ENCODE measurements around the gene ITGB1BP1.

ITGB1BP1 gene

GRCh38 chr2:9375857-9376428 is 47.4 kb downstream of the ITGB1BP1 start:
- DNase-seq: no peak

DNA sequence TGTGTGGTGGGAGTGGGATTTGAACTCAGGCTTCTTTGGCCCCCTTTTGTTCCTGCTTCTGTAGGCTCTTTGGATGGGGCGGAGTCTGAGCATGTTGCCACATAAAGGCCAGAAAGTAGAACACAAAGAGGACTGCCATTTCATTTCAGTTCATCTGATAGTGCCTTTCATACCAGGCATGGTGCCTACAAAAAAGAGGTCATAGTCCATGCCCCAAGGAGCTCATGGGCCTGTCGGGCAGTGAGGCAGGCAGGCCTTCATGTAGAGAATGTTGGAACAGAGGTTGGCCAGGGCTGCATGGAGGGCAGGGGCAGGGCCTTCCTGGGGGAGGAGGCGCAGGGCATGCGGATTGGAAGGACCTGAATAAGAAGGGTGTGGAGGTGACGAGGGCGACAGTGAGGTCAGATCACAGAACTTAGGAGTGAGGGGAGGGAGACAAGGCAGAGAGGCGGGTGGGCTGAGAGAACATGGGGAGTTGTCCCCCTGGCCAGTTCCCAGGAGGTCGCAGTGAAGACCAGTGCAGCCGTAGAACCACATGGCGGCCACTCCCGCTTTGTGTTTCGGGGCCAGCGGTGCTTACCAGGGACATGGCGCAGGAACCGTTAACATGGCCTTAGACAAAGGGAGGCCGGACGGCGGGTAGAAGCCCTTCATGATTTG is 49.1 kb downstream of the ITGB1BP1 start:
- no peak for DNase-seq

- DNase-seq: no peak
Measured at GRCh38 chr2:9373476-9373875, 49.9 kb downstream of the ITGB1BP1 start.

DNA sequence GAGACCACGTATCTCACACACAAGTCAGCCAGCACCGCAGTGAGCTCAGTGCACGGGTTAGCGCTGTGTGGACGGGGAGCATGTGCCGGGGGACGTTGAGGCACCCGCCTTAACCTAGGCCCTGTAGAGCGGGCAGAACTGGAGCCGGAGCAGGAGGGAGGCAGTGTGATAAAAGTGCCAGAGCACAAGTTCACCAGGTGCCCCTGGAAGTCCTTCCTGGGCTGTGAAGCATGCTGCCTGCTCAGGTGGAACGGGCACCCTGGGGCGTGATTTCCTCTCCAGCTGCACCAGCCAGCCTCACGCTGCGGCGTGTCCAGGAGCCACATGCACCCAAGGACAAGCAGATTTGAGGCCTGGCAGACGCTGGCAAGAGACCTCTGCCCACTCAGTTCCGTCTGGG is 50.3 kb downstream of the ITGB1BP1 start:
- DNase-seq: no peak

DNA sequence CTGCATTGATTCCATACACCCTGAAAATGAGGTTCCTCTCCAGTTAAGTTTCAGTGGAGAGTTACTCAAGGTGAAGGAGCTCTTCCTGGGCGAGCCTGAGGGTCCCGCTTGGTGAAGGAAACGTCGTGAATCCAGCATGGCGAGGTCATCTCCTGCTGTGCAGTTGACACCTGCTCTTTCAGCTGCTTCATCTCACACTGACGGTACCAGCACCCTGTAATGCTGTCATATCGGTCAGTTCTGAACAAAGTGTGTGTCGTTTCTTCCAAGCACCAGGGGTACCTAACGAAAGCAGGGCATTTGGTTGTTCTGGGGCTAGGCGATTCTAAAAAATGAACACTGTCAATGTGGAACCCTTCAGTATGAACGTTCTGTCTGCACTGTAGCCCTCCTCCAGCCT is 52.6 kb downstream of the ITGB1BP1 start:
- no peak for DNase-seq

- no peak for DNase-seq
Measured at GRCh38 chr2:9366026-9366425, 57.3 kb downstream of the ITGB1BP1 start.

DNA sequence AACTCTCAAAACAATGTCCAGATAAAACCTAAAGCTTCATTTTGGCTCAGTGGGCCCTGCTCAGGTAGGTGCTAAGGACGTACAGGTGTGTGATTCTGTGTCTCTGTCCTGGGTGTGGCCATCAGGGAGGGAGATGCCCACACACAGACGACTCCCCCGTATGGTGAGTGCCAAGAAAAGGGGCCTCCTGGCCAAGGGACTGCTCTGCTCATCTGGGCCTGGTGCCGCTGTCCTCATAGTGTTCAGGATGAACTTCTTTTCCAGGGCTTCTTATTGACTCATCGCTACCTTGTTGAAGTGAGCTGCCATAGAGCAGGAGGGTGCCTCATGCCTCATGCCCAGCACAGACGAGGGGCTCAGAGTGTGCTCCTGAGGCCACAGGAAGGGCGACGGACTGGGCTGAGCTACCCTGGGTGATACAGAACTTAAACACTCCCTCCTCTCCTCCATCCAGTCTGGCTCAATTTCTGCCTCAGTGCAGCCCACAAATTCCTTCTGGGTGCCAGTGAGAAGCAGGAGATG is 57.8 kb downstream of the ITGB1BP1 start:
- DNase-seq: no peak

GRCh38 chr2:9364791-9365497 is 58.4 kb downstream of the ITGB1BP1 start:
- no peak for DNase-seq

- no peak for DNase-seq
Measured at GRCh38 chr2:9364373-9364772, 59.0 kb downstream of the ITGB1BP1 start.

DNA sequence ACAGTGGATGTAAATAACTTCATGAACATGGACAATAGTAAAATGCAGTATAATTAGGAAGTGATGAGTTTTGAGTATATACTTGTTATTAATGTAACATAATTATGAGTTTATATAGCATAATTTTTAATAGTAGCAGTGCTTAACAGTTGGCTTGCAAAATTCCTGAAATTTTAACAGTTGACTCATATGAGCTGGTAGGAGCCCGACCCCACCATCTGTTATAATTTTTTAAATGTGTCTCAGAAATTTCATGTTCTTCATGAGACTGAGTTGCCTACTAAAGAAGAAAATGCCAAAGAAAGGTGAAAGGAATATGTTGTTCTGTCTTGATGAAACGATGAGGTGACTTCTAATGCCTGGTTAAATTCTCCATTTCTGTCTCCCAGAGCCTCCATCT is 62.6 kb downstream of the ITGB1BP1 start:
- no peak for DNase-seq

GRCh38 chr2:9360110-9360509 is 63.2 kb downstream of the ITGB1BP1 start:
- DNase-seq: no peak

DNA sequence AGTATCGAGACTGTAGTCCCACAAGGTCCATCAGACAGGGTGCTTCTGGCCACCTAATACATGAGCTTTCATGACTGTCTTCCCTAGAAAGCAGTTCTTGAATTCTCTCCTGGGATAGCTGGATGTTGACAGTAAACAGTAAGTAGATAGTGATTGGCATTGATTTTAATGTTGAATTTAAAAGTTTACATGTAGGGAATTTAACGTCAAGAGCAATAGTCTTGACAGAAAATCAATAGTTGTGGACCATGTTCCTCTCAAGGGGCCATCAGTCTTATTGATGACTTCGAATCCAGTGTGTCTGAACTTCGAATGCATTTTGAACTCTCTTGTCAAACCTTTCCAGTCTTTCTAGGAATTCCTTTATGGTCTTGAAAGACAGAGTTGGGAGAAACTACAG is 63.9 kb downstream of the ITGB1BP1 start:
- no peak for DNase-seq

- DNase-seq: no peak
Measured at GRCh38 chr2:9358846-9359245, 64.5 kb downstream of the ITGB1BP1 start.

GRCh38 chr2:9356261-9356660 is 67.1 kb downstream of the ITGB1BP1 start:
- no peak for DNase-seq

- DNase-seq: no peak
Measured at GRCh38 chr2:9355716-9356115, 67.6 kb downstream of the ITGB1BP1 start.

DNA sequence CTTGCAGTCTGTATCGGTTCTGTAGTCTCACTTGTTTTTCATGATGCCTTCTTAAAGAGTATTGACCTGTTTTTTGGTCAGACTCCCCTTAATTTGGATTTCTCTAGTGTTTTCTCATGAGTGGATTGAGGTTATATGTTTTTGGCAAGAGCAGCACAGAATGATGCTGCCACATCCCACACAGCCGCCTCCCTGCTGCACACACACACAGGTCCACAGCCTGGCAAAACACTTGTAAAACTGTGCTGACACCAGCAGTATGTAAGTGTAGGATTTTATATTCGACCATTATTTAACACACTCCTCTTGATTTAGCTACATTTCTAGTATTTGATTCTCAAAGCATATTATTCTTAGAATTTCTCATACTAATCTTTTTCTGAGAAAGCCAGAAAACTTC is 68.1 kb downstream of the ITGB1BP1 start:
- no peak for DNase-seq

- DNase-seq: no peak
Measured at GRCh38 chr2:9354318-9354717, 69.0 kb downstream of the ITGB1BP1 start.

Measured in stimulated activated CD4-positive, alpha-beta T cell treated with anti-CD3 and anti-CD28 coated beads, Interleukin-4, amount 100 ng/mL, for 24 hours (primary cell).